Inferior parietal cortex (tissue), 1 donor: ENCODE measurements around the gene GAS2L3.
"Not testable (repeated sequence)": the region's sequence is repeated elsewhere in the genome, so short reads cannot be mapped to it uniquely, and the experiment has no call there.

Source experiments
- DNase-seq: peaks from one replicate; pipeline ENCODE4 v3.0.0-alpha.2; 2016; ENCODE audit errors: extremely low spot score

Gene GAS2L3

DNA sequence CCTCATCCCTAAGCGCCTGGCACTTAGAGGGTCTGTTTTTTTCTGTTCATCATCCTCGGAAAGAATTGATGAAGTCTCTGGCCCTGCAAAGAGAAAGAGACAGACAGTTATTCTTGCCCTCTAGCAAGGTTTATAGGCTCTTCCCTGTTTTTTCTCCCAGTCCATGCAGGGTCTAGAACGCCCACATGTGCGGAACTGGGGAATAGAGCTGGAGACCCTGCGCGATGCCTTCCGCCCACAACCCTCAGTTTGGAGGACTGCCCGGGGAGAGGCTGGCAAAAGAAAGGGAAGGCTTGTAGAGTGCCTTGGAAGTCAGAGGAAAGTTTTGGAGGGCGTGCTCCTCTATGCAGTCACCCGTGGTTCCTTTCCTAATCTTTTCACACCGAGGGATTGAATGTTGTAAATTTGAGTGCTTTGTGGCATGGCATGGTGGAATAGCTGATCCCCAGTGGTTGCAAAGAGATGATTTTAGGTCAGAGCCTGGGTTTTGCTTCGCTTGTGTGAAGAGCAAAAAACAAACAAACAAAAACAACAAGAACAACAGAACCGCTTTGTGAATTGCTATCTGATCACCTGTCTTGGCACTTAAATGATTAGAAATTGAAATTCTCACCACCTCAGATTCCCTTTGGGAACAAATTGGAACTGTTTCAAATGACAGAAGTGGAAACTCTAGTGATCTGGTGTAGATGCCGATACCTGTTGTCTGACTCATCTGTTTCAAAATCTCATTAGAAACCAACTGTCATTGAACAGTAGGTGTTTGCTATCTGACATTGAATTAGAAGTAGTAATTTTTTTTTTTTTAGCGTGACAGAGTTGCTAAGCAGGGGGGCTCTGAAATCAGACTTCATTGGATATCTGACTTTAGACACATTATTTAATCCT lies 947 bp downstream of the GAS2L3 start:
- DNase-seq = no peak

GRCh38 chr12:100576331-100577036 lies 3.0 kb downstream of the GAS2L3 start:
- DNase-seq = no peak

DNA sequence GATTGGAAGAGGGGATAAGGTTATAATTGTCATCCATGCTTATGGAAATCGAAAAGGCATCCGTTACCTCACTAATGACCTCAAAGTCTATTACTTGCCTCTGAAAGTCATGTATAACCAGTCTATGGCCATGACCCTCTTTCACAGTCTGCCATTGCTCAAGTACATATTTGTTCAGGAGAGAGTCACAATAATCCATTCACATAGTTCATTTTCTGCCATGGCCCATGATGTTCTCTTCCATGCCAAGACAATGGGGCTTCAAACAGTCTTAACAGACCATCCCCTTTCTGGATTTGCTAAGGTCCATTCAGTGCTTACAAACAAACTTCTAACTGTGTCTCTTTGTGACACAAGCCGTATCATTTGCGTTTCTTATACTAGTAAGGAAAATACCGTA lies 5.4 kb downstream of the GAS2L3 start:
- DNase-seq = no peak

- no peak for DNase-seq
Measured at GRCh38 chr12:100579844-100580243, 6.4 kb downstream of the GAS2L3 start.

DNA sequence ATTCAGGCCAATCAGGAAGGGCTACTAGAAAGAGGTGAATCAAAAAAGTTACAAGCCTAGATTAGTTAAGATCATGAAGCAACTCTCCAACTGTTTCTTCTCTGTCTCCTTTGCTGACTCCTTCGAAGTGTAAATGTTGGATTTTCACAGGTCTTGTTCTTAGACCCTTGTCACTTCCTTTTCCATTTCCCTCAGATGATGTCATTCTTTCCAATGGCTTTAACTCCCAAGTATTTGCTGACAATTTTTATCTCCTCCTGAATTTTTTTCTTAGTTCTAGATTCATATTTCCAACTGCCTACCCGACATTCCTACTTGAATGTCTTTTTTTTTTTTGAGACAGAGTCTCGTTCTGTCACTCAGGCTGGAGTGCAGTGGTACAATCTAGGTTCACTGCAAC lies 10.8 kb downstream of the GAS2L3 start:
- DNase-seq = no peak

DNA sequence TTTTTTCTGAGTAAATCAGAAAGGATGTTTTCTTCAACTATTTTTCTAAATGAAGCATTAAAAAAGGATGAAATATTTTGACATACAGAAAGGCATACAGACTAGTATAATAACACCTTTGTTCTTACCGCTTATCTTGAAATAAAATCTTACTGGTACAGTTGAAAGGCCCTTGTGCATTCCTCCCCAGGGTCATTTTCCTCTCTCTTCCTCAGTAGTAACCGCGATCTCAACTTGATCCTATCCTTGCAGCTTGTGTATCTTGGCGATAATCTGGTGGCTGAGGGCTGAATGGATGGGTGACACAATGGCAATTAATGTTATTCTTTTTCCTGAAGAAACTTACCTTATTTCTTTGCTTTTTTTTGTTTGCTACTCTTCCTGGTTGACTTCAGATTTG lies 18.5 kb downstream of the GAS2L3 start:
- no peak for DNase-seq

GRCh38 chr12:100593490-100593889 lies 20.0 kb downstream of the GAS2L3 start:
- DNase-seq = no peak

DNA sequence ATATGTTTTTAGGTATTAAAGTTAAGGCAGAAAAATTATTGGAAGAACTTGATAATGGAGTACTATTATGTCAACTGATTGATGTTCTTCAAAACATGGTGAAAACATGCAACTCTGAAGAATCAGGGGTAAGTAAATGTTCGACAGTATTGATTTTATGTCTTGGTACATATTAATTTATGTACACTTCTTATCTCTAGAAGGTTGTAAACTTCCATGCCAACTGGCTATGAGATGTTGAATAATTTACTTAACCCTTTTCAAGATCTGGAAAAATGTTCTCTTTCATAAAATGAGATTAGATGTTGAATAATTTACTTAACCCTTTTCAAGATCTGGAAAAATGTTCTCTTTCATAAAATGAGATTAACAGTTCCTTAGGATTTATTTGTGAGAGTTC lies 28.1 kb downstream of the GAS2L3 start:
- DNase-seq = no peak

DNA sequence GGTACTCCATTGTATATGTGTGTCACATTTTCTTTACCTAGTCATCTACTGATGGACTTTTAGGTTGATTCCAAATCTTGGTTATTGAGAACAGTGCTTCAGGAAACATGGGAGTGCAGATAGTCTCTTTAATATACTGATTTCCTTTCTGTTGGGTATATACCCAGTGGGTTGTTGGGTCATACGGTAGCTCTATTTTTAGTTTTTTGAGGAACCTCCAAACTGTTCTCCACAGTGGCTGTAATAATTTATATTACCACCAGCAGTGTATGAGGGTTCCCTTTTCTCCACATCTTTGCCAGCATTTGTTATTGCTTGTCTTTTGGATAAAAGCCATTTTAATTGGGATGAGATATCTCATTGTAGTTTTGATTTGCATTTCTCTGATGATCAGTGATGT lies 29.5 kb downstream of the GAS2L3 start:
- DNase-seq = not testable (repeated sequence)

DNA sequence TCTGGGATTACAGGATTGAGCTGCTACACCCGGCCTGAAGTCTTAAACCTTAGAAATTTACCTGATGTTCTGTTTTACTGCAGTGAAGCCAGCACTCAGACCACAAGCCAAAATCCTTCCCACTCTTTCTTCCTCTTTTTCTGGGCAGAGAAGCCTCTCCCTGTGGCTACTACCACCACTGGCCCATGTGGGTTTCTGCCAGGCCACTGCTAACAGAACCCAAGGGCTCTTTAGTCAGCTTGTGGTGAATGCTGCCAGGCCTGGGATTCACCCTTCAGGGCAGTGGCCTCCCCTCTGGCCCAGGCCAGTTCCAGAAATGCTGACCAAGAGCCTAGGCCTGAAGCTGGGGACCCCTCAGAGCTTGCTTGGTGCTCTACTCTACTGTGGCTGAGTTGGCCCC lies 35.3 kb downstream of the GAS2L3 start:
- DNase-seq = no peak

DNA sequence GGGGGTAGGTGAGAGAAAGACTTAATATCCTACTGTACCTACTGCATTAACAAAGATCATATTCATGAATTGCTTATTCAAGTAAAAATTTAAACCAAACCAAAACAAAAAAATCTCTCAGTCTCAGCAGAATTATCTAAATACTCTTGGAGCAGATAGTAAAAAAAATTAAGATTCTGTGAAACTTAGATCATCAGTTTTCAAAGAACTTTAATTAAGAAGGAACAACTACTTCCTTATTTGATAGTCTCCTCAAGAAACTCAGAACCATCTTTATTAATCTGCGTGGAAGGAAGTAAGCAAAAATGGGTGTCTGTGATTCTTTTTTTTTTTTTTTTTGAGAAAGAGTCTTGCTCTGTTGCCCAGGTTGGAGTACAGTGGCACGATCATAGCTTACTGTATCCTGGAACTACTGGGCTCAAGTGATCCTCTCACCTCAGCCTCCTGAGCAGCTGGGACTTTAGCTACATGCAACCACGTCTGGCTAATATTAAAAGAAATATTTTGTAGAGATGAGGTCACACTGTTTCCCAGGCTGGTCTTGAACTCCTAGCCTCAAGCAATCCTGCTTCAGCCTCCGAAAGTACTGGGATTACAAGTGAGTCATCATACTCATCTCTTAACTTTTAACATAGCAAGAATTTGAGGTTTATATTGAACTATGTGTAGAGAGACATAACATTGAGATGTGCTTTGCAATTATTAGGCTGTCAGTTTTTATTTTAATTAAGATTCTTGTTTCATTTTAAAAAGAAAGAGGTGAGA lies 37.4 kb downstream of the GAS2L3 start:
- DNase-seq = no peak

DNA sequence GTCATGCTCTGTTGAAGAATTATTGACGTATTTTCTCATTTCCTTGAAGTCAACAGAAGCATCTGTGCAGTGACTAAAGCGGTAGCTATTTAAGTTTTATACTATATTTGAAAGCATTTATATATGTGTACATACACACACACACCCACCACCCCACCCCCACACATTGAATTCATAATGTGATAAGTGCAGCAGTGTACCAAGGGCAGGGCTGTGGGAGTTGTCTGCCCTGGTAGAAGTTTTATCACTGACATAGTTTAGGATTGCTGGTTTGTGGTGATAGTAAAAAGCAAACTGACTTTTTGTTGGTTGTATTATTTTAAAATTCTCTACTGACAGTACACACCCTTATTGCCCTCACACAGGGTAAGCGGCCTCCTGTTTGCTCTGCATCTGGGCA lies 39.1 kb downstream of the GAS2L3 start:
- DNase-seq = no peak

DNA sequence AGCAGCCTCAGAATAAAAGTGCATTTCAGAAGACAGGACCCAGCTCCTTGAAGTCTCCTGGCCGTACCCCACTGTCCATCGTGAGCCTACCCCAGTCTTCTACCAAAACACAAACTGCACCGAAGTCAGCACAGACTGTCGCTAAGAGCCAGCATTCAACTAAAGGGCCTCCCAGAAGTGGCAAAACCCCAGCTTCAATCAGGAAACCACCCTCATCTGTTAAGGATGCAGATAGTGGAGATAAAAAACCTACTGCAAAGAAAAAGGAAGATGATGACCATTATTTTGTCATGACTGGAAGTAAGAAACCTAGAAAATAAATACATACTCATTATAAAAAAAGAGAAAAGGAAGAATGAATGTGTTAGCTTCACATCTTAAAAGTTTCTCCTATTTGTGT lies 51.1 kb downstream of the GAS2L3 start:
- no peak for DNase-seq

DNA sequence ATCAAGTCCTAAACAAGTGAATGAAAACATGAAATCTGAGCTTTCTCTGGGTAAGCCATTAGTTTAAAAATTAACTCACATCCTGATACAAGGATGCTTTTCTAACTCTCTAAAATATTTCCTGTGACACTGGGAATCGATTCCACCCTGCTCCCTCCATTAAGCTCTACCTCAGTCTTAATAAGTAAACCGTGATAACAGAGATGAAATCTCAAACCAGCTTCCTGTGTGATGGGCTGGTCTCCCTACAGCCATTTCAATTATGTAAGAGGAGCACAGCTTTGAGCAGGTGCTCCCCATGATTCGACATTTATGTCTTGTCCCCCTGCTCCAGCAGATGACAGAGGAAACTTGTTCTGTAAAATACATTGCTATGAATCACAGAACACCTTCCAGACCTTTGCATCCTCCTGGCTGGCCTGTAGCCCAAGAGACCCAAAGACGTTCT lies 59.0 kb downstream of the GAS2L3 start:
- DNase-seq = no peak

- not testable (repeated sequence) for DNase-seq
Measured at GRCh38 chr12:100633082-100633785, 59.8 kb downstream of the GAS2L3 start.

DNA sequence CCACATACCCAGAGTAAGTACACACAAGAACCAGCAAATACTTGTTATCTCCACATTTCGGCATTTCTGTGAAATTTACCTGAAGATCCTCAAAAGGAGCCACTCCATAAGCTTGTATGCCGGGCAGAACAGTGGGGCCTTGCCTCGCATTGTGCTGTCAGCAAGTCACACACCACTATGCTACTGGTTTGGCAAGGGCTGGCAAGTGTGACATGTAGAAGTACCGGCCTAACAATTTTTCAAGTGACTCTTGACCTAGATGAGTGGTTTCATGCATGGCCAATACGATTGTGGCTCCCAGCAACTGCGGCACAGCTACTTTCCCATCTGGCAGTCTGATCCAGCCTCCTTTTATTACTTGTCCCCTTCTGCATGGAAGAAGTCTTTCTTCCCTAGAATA lies 69.8 kb downstream of the GAS2L3 start:
- DNase-seq = no peak

- no peak for DNase-seq
Measured at GRCh38 chr12:100646896-100647295, 73.4 kb downstream of the GAS2L3 start.

GRCh38 chr12:100651108-100651507 lies 77.6 kb downstream of the GAS2L3 start:
- DNase-seq = no peak

- DNase-seq = no peak
Measured at GRCh38 chr12:100651694-100652093, 78.2 kb downstream of the GAS2L3 start.

DNA sequence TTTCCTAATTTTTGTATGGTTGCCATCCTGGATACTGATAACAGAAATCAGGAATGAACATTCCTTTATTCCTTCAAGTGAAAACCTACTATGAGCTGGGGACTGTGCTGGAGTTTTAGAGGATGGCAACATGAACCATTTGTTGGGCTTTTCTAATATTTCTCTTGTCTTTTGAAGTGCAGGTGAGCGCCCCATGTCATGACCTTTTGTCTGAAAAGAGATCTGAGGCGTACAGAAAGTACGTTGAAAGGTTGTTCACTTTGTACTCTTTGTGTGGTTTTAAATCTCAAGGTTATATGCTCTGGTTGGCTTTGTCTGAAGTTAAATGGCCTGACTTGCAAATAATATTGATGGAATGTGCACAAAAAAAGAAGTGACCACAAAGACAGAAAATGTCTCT lies 79.0 kb downstream of the GAS2L3 start:
- DNase-seq = no peak

GRCh38 chr12:100656141-100656540 lies 82.7 kb downstream of the GAS2L3 start:
- no peak for DNase-seq

GRCh38 chr12:100656856-100657255 lies 83.4 kb downstream of the GAS2L3 start:
- DNase-seq = no peak
